Heart right ventricle (tissue), 16 donors: ENCODE results near the gene KRT13. TPM values are rescaled to one million over a fixed set of nuclear protein-coding genes. Genes with fewer than 3 reads are reported as not detected.

Experiments
- ATAC-seq, 8 donors: fragments of 200-7000 bp; cut with Tn5 transposase; one replicate each; pipeline ENCODE4 v1.9.1; 2020; ENCODE audit warnings: mild to moderate bottlenecking in 8 of 8, moderate library complexity in 8 of 8, moderate number of reproducible peaks in 1 of 8
- DNase-seq, 2 donors: peaks; one replicate each; pipeline ENCODE4 v3.0.0-alpha.2; 2020
- H3K27ac ChIP-seq, 10 donors: fragments of 200-600 bp; sonication (generic) in 2 of 10; one replicate each; pipeline versions ENCODE4 v1.5.0 to v1.8.0; 2020 to 2022; ENCODE audit warnings: mild to moderate bottlenecking in 3 of 10
- H3K27me3 ChIP-seq, 7 donors: fragments of 200-600 bp; one replicate each; pipeline ENCODE4 v1.8.0; 2021 to 2022; ENCODE audit warnings: mild to moderate bottlenecking in 2 of 7
- H3K36me3 ChIP-seq, 9 donors: fragments of 200-600 bp; sonication (generic) in 1 of 9; one replicate each; pipeline versions ENCODE4 v1.5.0 to v1.8.0; 2020 to 2022; ENCODE audit warnings: mild to moderate bottlenecking in 2 of 9
- H3K4me1 ChIP-seq, 9 donors: fragments of 200-600 bp; sonication (generic) in 1 of 9; one replicate each; pipeline versions ENCODE4 v1.5.0 to v1.8.0; 2020 to 2022; ENCODE audit warnings: mild to moderate bottlenecking in 4 of 9
- H3K4me3 ChIP-seq, 10 donors: fragments of 200-600 bp; sonication (generic) in 2 of 10; one replicate each; pipeline versions ENCODE4 v1.5.0 to v1.8.0; 2020 to 2022; ENCODE audit warnings: mild to moderate bottlenecking in 7 of 10, moderate library complexity in 2 of 10
- H3K9me3 ChIP-seq, 11 donors: fragments of 200-600 bp in 10 of 11; sonication (generic) in 2 of 11; one replicate each; pipeline versions ENCODE4 v1.5.0 to v1.8.0; 2013 to 2022; ENCODE audit warnings: mild to moderate bottlenecking in 2 of 11, control low read depth in 1 of 11, moderate library complexity in 1 of 11
- CTCF ChIP-seq, 9 donors: fragments of 200-600 bp; sonication (generic) in 2 of 9; IDR thresholded peaks; one replicate each; pipeline versions ENCODE4 v1.5.0 to v1.8.0; 2021 to 2022; ENCODE audit warnings: antibody characterized with exemption in 9 of 9, mild to moderate bottlenecking in 5 of 9, moderate library complexity in 1 of 9
- WGBS, 2 donors: extraction: QIAGEN DNeasy Blood & Tissue Kit; methylation state at CpG; one replicate each; pipeline ENCODE4 v1.1.7; 2013; ENCODE audit warnings: inconsistent platforms in 1 of 2; 5-methylcytosine and 5-hydroxymethylcytosine counted together
- intact Hi-C, 10 donors: fragments of 100-400 bp; cut with DNase I; formaldehyde crosslinking; loops; one replicate each; pipeline versions ENCODE4 v1.11.1 to v1.14.2; 2022
- polyA plus RNA-seq, 2 donors: library from polyadenylated mRNA; stranded (reverse); fragments of 200-250 nt; gene quantifications; one replicate each; pipeline ENCODE4 v1.2.3, GENCODE V29; 2013
- total RNA-seq, 10 donors: library from RNA; stranded (reverse); fragmentation: NEBNext Ultra II Directional in 3 of 10; extraction: Animal tissue kit (Norgen Biotek cat#: 25700) in 3 of 10; gene quantifications; one replicate each; pipeline versions ENCODE4 v1.2.1 to v1.2.4, GENCODE V29; 2021 to 2023
- donor health status: Arrhythmogenic right ventricular cardiomyopathy.
- donor health status: ischemic (EF 13 %, LVEDD 7.1; RV severe dilation, severe dysfunction).
- donor health status: healthy with polysubstance abuse.
- donor health status: DM: no; HTN: yes; CAD: no.
- donor health status: DM: no; HTN: no; CAD: no.
- donor health status: ischemic (EF 25% LVEDD 6.9; RV normal size, moderate dysfunction).
- donor health status: ischemic (EF 25% LVEDD 5.7; RV mildly dilated, moderate dysfunction).
- donor health status: healthy.
- donor health status: DM: yes; HTN: yes; CAD: no.
- donor health status: Ischemic cardiomyopathy.
- donor health status: ischemic (EF 35%, LVEDD 5.7; RV mildly dilated, moderate dysfunction).
- donor health status: nonischemic (EF 11% LVEDD 7.7; RV severe dilation, severe dysfunction).
- donor health status: DM: yes; HTN: yes; CAD: no.
- donor health status: PGD.
- donor health status: ischemic (EF 29% LVEDD 5.4; RV normal size, mild dysfunction).
- donor health status: nonischemic (EF 23%, LVEDD 6.1; RV moderate dilation, normal function).

The KRT13 gene
- total and polyA plus RNA-seq, 12 donors: 6.7 TPM; not detected in 11

DNA sequence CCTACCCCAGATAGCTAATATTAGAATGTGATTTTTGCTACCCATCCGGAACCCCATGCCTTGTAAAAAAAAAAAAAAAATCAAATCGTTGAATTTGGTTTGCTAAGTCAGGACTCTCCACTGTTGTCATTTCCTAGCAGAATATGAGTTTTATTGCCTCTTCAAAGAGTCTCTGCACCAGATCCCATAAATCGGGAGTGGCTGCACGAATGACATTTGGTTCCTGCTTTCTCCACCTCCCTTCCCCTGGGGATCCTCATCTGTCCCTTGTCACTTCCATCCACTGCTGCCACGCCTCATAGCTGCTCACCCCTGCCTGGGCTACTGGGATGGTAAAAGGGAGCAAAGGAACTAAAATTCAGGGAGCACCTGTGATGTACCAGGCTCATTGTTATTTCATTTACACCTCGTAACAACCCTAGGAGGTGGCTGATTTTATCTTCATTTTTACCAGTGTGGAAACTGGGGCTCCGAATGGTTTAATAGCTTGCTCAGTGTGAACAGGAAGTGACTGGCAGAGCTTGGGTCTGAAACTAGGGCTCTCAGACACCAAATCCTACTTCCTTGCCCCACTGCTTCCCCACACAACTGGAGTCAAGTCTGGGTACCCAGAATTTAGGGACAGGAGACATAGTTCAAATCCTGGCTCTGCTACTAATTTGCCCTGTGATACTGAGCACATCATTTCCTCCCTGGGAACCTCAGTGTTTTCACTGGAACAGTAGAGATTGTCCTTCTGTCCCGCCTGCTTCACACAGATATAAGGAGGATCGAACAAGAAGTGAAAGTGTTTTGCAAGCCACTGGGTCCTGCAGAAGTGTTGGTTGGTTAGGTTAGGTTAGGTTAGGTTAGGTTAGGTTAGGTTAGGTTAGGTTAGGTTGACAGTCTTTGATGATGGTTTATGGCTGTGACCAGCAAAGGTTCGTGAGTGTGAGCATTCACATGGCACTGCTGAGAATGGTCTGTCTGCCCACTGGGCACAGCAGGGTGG is 15.1 kb downstream of the KRT13 start:
- Histone ChIP-seq H3K9me3 (no peaks in the 10 kb centered on the region), H3K4me3 (no peak overlapping the region), H3K4me1 (peaks cover 0 to 34% (median 0%) of the 10 kb centered on the region in 9 donors), H3K27ac (peak overlapping the region in 1 of 10 donors; percentile 32), H3K36me3 (no peaks in the 10 kb centered on the region), H3K27me3 (peaks cover 0 to 18% (median 11%) of the 10 kb centered on the region in 7 donors)
- no peak for DNase-seq
- intact Hi-C loops: loop anchor here in 3 of 10 donors (10.0 kb wide), 3 partner anchors 75 to 185 kb away; partner anchors contain the start of genes KRTAP16-1 (in 1 of the 3) and KRTAP29-1 (in 1 of the 3)
- WGBS, 2 donors: 76 to 79% methylated on average over 10 of the region's 10 CpGs
- no peak for TF ChIP-seq CTCF (IDR thresholded peaks at IDR 0.05)
- no peak for ATAC-seq

DNA sequence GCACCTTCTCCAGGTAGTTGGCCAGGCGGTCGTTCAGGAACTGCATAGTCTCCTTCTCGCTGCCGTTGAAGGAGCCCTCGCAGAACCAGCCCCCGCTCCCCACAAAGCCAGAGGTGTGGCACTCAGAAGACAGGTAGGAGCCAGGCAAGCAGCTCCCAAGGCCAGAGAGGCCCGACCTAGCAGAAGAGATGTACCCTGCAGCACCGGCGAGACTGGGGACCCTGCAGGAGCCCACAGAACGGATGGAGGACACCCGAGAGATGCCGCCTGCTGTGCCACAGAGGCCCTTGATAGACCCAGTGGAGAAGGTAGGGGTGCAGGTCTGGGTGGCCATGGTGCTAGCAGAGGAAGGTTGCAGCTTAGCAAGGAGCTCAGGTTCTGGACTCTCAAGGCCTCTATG is 15.9 kb downstream of the KRT13 start, which contains the start of gene KRT36:
TSS of gene KRT36 (minus strand) at position 380 of the 400 bp plus-strand sequence. CDS start at position 334, 46 bp downstream.
- no peak within 1 kb of the TSS for H3K4me3 ChIP-seq
- ATAC-seq (no peak), DNase-seq (no peak)
- peaks cover 0 to 20% (median 11%) of the 10 kb centered on the region in 7 donors for H3K27me3 ChIP-seq
- TF ChIP-seq CTCF (IDR thresholded peaks at IDR 0.05): no peak
- intact Hi-C loops: no loop called here
- WGBS, 2 donors: 92 to 95% methylated on average over 12 of the region's 12 CpGs
- no peaks in the 10 kb centered on the region for H3K9me3 ChIP-seq
- H3K27ac ChIP-seq: peak within 1 kb of the TSS in 1 of 10 donors; percentile 32
- no peaks in the 10 kb centered on the region for H3K36me3 ChIP-seq
- peaks cover 0 to 34% (median 0%) of the 10 kb centered on the region in 9 donors for H3K4me1 ChIP-seq

GRCh38 chr17:41486809-41487530 is 18.4 kb downstream of the KRT13 start:
- 58 to 61% methylated on average over 29 of the region's 29 CpGs for WGBS, 2 donors
- ATAC-seq (no peak), DNase-seq (no peak)
- no peak overlapping the region for H3K4me3 ChIP-seq
- peaks cover 0 to 27% (median 12%) of the 10 kb centered on the region in 7 donors for H3K27me3 ChIP-seq
- H3K36me3 ChIP-seq: no peaks in the 10 kb centered on the region
- peaks cover 0 to 14% (median 0%) of the 10 kb centered on the region in 9 donors for H3K4me1 ChIP-seq
- H3K27ac ChIP-seq: no peak overlapping the region
- no peaks in the 10 kb centered on the region for H3K9me3 ChIP-seq
- intact Hi-C loops: no loop called here
- peak in 5 of 9 donors; percentile 10 to 60 (median 19) for TF ChIP-seq CTCF (IDR thresholded peaks at IDR 0.05)

DNA sequence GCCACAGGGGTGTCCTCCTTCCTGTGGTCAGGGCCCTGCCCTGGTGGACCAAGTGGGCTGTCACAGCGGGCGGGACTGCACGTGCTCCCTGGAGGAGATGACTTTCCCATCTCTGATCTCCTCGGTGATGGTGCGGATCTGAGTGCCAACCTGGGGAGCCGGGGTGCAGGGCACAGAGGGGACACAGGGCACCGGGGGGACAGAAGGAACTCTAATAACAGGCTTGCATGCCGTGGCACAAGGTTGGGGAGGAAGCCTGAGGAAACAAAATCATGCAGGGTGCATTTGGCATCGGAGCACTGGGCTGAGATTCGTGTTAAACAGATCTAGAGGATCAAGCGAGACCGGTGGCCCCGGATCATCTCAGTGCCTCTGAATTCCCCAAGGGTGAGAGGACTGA is 19.1 kb downstream of the KRT13 start:
- 89 to 92% methylated on average over 13 of the region's 13 CpGs for WGBS, 2 donors
- ATAC-seq: no peak
- Histone ChIP-seq H3K27ac (no peak overlapping the region), H3K36me3 (no peaks in the 10 kb centered on the region), H3K4me1 (peaks cover 0 to 12% (median 0%) of the 10 kb centered on the region in 9 donors), H3K9me3 (no peaks in the 10 kb centered on the region), H3K27me3 (peaks cover 0 to 27% (median 12%) of the 10 kb centered on the region in 7 donors), H3K4me3 (no peak overlapping the region)
- TF ChIP-seq CTCF (IDR thresholded peaks at IDR 0.05): no peak
- DNase-seq: no peak
- intact Hi-C loops: no loop called here
